GM19397 (cell line): ENCODE measurements around the gene HECTD2.
"Not testable (repeated sequence)": the region's sequence is repeated elsewhere in the genome, so short reads cannot be mapped to it uniquely, and the experiment has no call there.

ENCODE experiments used
- ATAC-seq: cut with Tn5 transposase; IDR thresholded peaks from one replicate; pipeline ENCODE4 v1.9.1; 2021; ENCODE audit warnings: mild to moderate bottlenecking, moderate library complexity; ENCODE audit not compliant: unreplicated experiment

The HECTD2 gene

DNA sequence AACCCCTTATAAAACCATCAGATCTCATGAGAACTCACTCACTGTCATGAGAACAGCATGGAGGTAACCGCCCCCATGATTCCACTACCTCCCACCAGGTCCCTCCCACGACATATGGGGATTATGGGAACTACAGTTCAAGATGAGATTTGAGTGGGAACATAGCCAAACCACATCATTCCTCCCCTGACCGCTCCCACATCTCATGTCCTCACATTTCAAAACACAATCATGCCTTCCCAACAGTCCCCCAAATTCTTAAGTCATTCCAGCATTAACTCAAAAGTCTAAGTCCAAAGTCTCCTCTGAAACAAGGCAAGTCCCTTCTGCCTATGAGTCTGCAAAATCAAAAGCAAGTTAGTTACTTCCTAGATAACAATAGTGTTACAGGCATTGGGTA, 150.7 kb downstream of the HECTD2 start:
- ATAC-seq: not testable (repeated sequence)

DNA sequence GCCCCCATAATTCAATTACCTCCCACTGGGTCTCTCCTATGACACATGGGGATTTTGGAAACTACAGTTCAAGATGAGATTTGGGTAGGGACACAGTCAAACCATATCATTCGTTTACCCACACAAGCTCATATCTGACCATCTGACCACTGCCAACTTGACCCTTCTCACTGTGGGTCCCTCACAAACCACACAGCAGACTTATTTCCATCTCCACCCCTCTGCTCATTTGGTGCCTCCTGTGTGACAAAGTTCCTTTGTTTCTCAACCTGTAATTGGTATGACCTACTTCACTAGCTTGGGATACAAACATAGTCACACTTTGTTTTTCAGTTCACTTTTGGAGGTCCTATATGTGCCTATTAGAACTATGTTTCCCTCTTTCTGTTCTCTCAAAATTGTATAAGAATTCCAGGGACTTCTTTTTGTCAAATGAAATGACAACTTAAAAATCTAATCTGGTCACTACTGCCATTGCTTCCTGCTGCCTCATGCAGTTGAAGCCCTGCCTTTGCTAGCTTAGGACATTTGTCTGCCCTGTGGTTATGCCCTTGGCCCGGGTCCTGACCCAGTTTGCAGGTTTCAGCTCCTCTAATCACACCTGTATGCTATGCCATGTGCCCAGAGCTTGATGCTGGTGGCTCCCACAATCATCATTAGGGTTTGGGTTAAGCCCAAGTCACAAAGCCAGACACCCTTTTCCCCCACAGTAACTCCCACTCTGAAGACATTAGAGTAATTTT, 152.9 kb downstream of the HECTD2 start:
- no peak for ATAC-seq

DNA sequence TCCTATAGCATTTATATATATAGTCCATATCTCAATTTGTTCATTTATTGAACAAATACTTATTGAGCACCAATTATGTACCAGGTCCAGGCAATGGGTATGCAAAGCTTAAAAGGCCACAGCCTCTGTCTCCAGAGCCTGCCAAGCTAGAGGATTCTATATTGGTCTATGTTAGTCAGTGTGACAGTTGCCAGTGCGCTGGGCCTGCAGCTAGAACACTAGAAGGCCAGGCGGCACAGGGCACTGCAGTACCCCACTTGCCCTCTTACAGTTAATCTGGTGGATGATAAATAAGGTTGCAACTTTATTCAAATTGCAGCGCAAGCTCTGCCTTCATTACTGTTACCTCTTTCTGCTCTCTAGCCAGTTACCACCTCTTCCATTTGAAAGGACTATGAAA, 153.9 kb downstream of the HECTD2 start:
- ATAC-seq: no peak
